Endothelial cell (in vitro differentiated cells): ENCODE data around the gene SULT2B1. TPM values are rescaled to one million over a fixed set of nuclear protein-coding genes. Genes with fewer than 3 reads are reported as not detected.

Experiments
- DNase-seq: peaks from one replicate; pipeline ENCODE4 v3.0.0; 2021; ENCODE audit warnings: low spot score
- H3K27ac Mint-ChIP-seq: one replicate; pipeline ENCODE4 v1.8.0; 2021; ENCODE audit warnings: mixed read lengths, inconsistent platforms; ENCODE audit not compliant: unreplicated experiment
- H3K27me3 Mint-ChIP-seq: one replicate; pipeline ENCODE4 v1.8.0; 2021; ENCODE audit warnings: mild to moderate bottlenecking, moderate library complexity, mixed read lengths, inconsistent platforms; ENCODE audit not compliant: unreplicated experiment
- H3K36me3 Mint-ChIP-seq: one replicate; pipeline ENCODE4 v1.8.0; 2021; ENCODE audit warnings: mild to moderate bottlenecking, low read depth, mixed read lengths, inconsistent platforms; ENCODE audit not compliant: unreplicated experiment
- H3K4me1 Mint-ChIP-seq: one replicate; pipeline ENCODE4 v1.8.0; 2021; ENCODE audit warnings: mild to moderate bottlenecking, mixed read lengths, inconsistent platforms; ENCODE audit not compliant: unreplicated experiment
- H3K4me3 Mint-ChIP-seq: one replicate; pipeline ENCODE4 v1.8.0; 2021; ENCODE audit warnings: mild to moderate bottlenecking, mixed read lengths, inconsistent platforms; ENCODE audit not compliant: unreplicated experiment
- H3K9me3 Mint-ChIP-seq: one replicate; pipeline ENCODE4 v1.8.0; 2021; ENCODE audit warnings: mixed read lengths, inconsistent platforms; ENCODE audit not compliant: unreplicated experiment
- total RNA-seq: library from RNA; stranded (reverse); fragmentation: NEBNext Ultra II Directional; extraction: Animal tissue kit (Norgen Biotek cat#: 25700); gene quantifications from one replicate; pipeline ENCODE4 v1.2.1, GENCODE V29; 2021; ENCODE audit not compliant: unreplicated experiment
- TF ChIP-seq, protein P1 (sequence below): fragments of 200-600 bp; sonication (generic); IDR thresholded peaks from one replicate; pipeline ENCODE4 v1.5.0; 2021; ENCODE audit warnings: antibody characterized with exemption; ENCODE audit not compliant: unreplicated experiment

SULT2B1 gene
- total RNA-seq, 1 donor from 2014 or later = 0.62 TPM

DNA sequence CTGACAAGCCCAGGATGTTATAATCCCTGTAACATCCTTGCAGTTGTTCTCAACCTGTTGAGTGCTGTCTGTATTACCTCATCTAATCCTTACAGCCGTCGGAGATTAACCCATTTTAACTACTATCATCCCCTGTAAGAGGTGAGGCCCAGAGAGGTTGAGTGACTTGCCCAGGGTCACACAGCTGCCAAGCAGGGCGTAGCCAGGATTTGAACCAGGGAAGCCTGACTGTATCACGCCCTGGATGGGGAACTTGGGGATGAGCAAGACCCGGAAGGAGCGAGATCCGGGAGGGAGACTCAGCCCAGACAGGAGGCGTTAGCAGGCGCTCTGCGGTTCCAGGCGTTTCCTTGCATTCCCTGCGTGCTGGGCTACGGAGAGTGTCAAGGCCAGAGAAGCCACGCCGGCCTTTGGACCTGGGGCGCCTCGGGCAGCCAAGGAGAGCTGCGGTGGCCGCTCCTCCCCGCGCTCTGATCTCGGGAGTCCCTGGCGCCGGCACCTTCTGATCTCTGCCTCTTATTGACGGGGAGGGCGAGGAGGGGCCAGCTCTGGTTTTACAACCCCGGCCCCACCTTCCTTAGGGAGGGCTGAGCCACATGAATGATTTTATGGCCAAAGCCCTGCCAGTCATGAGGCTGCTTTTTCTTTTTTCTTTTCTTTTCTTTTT is 6.2 kb downstream of the SULT2B1 start:
- no peaks in the 10 kb centered on the region for H3K4me1 Mint-ChIP-seq

DNA sequence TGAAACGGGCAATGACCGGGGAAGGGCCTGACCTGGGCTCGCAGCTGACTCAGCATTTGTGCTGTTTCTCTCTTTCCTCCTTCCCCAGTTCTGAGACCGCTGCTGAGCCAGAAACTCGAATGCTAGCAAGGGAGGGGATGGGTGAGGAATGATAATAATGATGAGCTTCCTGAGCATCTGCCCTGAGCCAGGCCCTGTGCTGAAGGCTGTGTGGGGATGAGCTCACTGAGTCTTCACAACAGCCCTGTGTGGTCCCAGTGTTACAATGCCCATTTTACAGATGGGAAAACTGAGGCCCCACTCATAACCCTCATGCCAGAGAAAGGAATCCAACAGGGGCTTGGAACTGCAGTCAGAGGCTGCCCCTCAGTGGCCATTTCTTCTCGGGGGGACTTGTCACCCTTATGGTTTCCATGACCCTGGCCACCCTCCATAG is 8.1 kb downstream of the SULT2B1 start:
- DNase-seq = no peak
- no peaks in the 10 kb centered on the region for H3K9me3 Mint-ChIP-seq
- no peaks in the 10 kb centered on the region for H3K4me1 Mint-ChIP-seq
- no peaks in the 10 kb centered on the region for H3K36me3 Mint-ChIP-seq
- H3K27ac Mint-ChIP-seq = no peak overlapping the region
- peaks cover 2% of the 10 kb centered on the region for H3K27me3 Mint-ChIP-seq
- no peak overlapping the region for H3K4me3 Mint-ChIP-seq
- TF ChIP-seq, protein P1, sequence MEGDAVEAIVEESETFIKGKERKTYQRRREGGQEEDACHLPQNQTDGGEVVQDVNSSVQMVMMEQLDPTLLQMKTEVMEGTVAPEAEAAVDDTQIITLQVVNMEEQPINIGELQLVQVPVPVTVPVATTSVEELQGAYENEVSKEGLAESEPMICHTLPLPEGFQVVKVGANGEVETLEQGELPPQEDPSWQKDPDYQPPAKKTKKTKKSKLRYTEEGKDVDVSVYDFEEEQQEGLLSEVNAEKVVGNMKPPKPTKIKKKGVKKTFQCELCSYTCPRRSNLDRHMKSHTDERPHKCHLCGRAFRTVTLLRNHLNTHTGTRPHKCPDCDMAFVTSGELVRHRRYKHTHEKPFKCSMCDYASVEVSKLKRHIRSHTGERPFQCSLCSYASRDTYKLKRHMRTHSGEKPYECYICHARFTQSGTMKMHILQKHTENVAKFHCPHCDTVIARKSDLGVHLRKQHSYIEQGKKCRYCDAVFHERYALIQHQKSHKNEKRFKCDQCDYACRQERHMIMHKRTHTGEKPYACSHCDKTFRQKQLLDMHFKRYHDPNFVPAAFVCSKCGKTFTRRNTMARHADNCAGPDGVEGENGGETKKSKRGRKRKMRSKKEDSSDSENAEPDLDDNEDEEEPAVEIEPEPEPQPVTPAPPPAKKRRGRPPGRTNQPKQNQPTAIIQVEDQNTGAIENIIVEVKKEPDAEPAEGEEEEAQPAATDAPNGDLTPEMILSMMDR = no peak

More for the DNA sequence above, 6.2 kb downstream of the SULT2B1 start:
- TF ChIP-seq, protein P1 = no peak
- H3K9me3 Mint-ChIP-seq = no peaks in the 10 kb centered on the region
- no peak for DNase-seq
- no peak overlapping the region for H3K4me3 Mint-ChIP-seq
- H3K27me3 Mint-ChIP-seq = peaks cover 3% of the 10 kb centered on the region
- no peak overlapping the region for H3K27ac Mint-ChIP-seq
- H3K36me3 Mint-ChIP-seq = no peaks in the 10 kb centered on the region

DNA sequence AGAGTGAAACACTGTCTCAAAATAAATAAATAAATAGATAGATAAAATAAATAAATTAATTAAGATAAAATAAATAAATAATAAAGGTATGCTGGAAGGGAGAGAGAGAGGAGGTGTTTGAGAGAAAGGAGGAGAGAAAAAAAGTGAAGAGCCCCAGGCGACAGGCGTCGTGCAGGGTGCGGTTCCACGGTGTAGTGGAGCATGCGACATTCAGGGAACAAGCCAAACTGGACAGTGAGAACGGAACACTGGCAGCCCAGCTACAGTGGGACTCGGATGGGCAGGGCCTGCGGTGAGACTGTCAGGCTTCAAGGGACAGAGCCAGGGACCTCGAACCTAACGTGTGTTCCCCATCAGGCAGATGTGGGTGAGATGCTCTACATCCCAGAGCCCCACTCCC is 9.4 kb downstream of the SULT2B1 start:
- no peak for DNase-seq
- TF ChIP-seq, protein P1 = no peak
- Mint-ChIP-seq H3K4me3 (no peak overlapping the region), H3K27me3 (peaks cover 2% of the 10 kb centered on the region), H3K4me1 (no peaks in the 10 kb centered on the region), H3K27ac (no peak overlapping the region), H3K36me3 (no peaks in the 10 kb centered on the region), H3K9me3 (no peaks in the 10 kb centered on the region)

DNA sequence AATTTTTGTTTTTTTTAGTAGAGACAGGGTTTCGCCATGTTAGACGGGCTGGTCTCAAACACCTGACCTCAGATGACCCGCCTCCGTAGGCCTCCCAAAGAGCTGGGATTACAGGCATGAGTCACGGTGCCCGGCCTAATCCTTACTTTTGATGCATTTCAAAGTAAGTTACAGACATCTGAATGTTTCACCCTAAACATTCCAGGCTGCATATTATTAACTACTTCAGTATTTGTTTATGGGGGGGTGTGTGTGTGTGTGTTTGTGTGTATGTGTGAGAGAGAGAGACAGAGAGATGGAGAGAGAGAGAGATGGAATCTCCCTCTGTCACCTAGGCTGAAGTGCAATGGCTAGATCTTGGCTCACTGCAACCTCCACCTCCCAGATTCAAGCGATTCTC is 13.1 kb downstream of the SULT2B1 start:
- no peaks in the 10 kb centered on the region for H3K9me3 Mint-ChIP-seq
- no peak overlapping the region for H3K27ac Mint-ChIP-seq
- no peaks in the 10 kb centered on the region for H3K36me3 Mint-ChIP-seq
- DNase-seq = no peak
- H3K27me3 Mint-ChIP-seq = peaks cover 7% of the 10 kb centered on the region
- TF ChIP-seq, protein P1 = no peak
- no peak overlapping the region for H3K4me3 Mint-ChIP-seq
- H3K4me1 Mint-ChIP-seq = no peaks in the 10 kb centered on the region

DNA sequence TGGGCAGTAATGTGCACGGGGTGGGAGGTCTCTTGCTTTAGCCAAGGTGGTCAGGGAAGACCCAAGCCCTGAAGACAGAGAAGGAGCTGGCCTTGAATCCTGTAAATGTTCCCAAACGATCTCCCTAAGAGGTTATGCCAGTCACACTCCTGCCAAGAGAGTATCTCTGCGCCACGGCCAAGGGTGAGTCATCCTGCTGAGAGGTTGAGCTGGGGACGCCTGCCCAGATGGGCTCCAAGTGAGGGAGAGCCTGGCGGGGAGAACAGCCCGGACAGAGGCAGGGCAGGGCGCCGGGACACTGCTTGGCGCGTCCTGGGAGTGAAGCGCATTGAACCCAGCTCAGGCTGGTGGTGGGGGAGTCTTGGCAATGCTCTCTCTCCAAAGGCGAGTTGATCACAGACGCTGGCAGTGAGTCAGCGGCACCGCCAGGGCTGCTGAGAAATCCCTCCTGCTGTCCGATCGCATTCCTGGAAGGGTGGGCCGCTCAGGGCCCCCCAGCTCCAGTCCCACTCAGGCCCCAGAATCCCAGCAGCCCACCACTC is 16.4 kb downstream of the SULT2B1 start:
- no peak overlapping the region for H3K27ac Mint-ChIP-seq

More for the DNA sequence above, 16.4 kb downstream of the SULT2B1 start:
- H3K27me3 Mint-ChIP-seq = peaks cover 12% of the 10 kb centered on the region
- H3K4me1 Mint-ChIP-seq = peaks cover 2% of the 10 kb centered on the region
- peak overlapping the region; percentile 16 for H3K4me3 Mint-ChIP-seq
- TF ChIP-seq, protein P1 = no peak
- no peaks in the 10 kb centered on the region for H3K36me3 Mint-ChIP-seq
- no peaks in the 10 kb centered on the region for H3K9me3 Mint-ChIP-seq
- no peak for DNase-seq
